ENCODE data around the gene ZMIZ2. TPM values are rescaled to one million over a fixed set of nuclear protein-coding genes. Genes with fewer than 3 reads are reported as not detected.
"Not testable (repeated sequence)": the region's sequence is repeated elsewhere in the genome, so short reads cannot be mapped to it uniquely, and the experiment has no call there.

Gene ZMIZ2
- total RNA-seq, 1 donor from 2014 or later = 291 TPM

GRCh38 chr7:44720301-44720700 lies 28.3 kb upstream of the ZMIZ2 start:
- Mint-ChIP-seq H3K4me1 (ENCODE audit: low read depth, unreplicated experiment) (no peaks in the 10 kb centered on the region), H3K9me3 (ENCODE audit: unreplicated experiment) (no peaks in the 10 kb centered on the region)
- no peak for TF ChIP-seq CTCF (IDR thresholded peaks at IDR 0.05; ENCODE audit: partially characterized antibody, unreplicated experiment)

GRCh38 chr7:44724276-44724675 lies 24.4 kb upstream of the ZMIZ2 start:
- H3K27ac Mint-ChIP-seq (ENCODE audit: unreplicated experiment) = no peak overlapping the region
- no peak for TF ChIP-seq CTCF (IDR thresholded peaks at IDR 0.05; ENCODE audit: partially characterized antibody, unreplicated experiment)
- DNase-seq = no peak
- H3K27me3 Mint-ChIP-seq (ENCODE audit: unreplicated experiment) = no peaks in the 10 kb centered on the region
- peaks cover 3% of the 10 kb centered on the region for H3K9me3 Mint-ChIP-seq (ENCODE audit: unreplicated experiment)
- H3K4me1 Mint-ChIP-seq (ENCODE audit: low read depth, unreplicated experiment) = no peaks in the 10 kb centered on the region
- H3K4me3 Mint-ChIP-seq (ENCODE audit: unreplicated experiment) = no peak overlapping the region
- H3K36me3 Mint-ChIP-seq (ENCODE audit: unreplicated experiment) = no peaks in the 10 kb centered on the region

More at GRCh38 chr7:44720301-44720700, 28.3 kb upstream of the ZMIZ2 start:
- no peaks in the 10 kb centered on the region for H3K36me3 Mint-ChIP-seq (ENCODE audit: unreplicated experiment)
- DNase-seq = no peak
- no peaks in the 10 kb centered on the region for H3K27me3 Mint-ChIP-seq (ENCODE audit: unreplicated experiment)
- no peak overlapping the region for H3K4me3 Mint-ChIP-seq (ENCODE audit: unreplicated experiment)
- H3K27ac Mint-ChIP-seq (ENCODE audit: unreplicated experiment) = no peak overlapping the region

- not testable (repeated sequence) for H3K27me3 Mint-ChIP-seq (ENCODE audit: unreplicated experiment); H3K27ac Mint-ChIP-seq (ENCODE audit: unreplicated experiment); DNase-seq; H3K4me3 Mint-ChIP-seq (ENCODE audit: unreplicated experiment); H3K4me1 Mint-ChIP-seq (ENCODE audit: low read depth, unreplicated experiment); H3K36me3 Mint-ChIP-seq (ENCODE audit: unreplicated experiment); H3K9me3 Mint-ChIP-seq (ENCODE audit: unreplicated experiment)
Observed at GRCh38 chr7:44726250-44726649, 22.4 kb upstream of the ZMIZ2 start.

GRCh38 chr7:44727158-44727936 lies 21.3 kb upstream of the ZMIZ2 start:
- Mint-ChIP-seq H3K9me3 (ENCODE audit: unreplicated experiment) (peaks cover 3% of the 10 kb centered on the region), H3K4me1 (ENCODE audit: low read depth, unreplicated experiment) (no peaks in the 10 kb centered on the region), H3K4me3 (ENCODE audit: unreplicated experiment) (no peak overlapping the region), H3K27ac (ENCODE audit: unreplicated experiment) (no peak overlapping the region), H3K27me3 (ENCODE audit: unreplicated experiment) (no peaks in the 10 kb centered on the region), H3K36me3 (ENCODE audit: unreplicated experiment) (no peaks in the 10 kb centered on the region)
- no peak for TF ChIP-seq CTCF (IDR thresholded peaks at IDR 0.05; ENCODE audit: partially characterized antibody, unreplicated experiment)
- DNase-seq = no peak

GRCh38 chr7:44727937-44728262 lies 20.7 kb upstream of the ZMIZ2 start:
- no peaks in the 10 kb centered on the region for H3K4me1 Mint-ChIP-seq (ENCODE audit: low read depth, unreplicated experiment)
- DNase-seq = no peak

More at GRCh38 chr7:44727937-44728262, 20.7 kb upstream of the ZMIZ2 start:
- Mint-ChIP-seq H3K9me3 (ENCODE audit: unreplicated experiment) (peaks cover 3% of the 10 kb centered on the region), H3K27me3 (ENCODE audit: unreplicated experiment) (peaks cover 3% of the 10 kb centered on the region), H3K4me3 (ENCODE audit: unreplicated experiment) (no peak overlapping the region), H3K27ac (ENCODE audit: unreplicated experiment) (no peak overlapping the region), H3K36me3 (ENCODE audit: unreplicated experiment) (no peaks in the 10 kb centered on the region)
- TF ChIP-seq CTCF (IDR thresholded peaks at IDR 0.05; ENCODE audit: partially characterized antibody, unreplicated experiment) = no peak

Measured in glutamatergic neuron (in vitro differentiated cells).